AML-193 (cell line): ENCODE results near the gene RBP7.
"Not testable (repeated sequence)": the region's sequence is repeated elsewhere in the genome, so short reads cannot be mapped to it uniquely, and the experiment has no call there.

Source experiments
- DNase-seq, 2 experiments: peaks; one replicate each; lab custom pipeline; 2025; lab: John Stamatoyannopoulos, UW

Gene RBP7

DNA sequence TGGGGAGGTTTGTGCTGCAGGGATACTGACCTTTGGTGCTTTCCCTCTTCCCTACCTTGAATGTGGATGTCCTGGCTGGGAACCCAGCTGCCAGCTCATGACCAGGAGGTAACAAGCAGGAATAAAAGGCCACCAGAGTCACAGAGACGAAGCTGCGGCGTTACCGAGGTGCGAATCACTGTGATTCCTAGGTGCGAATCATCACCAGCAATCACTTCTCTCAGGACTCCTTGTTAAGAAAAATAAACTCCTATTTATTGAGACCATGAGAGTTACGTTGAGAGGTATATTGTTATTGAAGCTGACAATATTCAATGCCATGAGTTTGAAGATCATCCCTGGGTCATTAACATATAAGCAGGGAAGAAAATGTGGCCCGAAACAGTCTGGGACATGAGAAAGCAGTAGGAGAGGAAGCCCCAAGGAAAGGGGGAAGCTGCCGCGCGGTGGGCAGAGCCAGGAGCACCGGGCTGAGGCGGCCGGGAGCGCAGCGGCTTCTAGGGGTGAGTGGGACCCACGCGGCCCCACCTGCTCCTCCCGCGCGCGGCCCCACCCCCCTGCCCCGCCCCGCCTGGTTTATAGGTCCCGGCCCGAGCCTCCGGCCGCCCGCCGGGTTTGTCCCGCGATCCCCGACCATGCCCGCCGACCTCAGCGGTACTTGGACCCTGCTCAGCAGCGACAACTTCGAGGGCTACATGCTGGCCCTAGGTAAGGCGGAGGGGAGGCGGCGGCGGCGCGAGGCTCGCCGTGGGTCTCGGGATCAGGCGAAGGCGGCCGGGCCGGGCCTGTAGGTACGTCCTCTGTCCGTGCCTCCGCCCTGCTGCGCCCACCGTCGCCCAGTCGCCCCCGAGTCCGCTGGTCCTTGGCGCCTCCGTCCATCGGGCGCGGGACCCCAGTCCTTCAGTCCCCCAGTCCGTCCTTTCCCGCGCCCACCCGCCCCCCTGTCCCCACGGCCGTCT is at the start of gene RBP7:
Gene RBP7 (plus strand): TSS at position 605 of the 959 bp plus-strand sequence. CDS start 31 bp downstream, at position 636.
- no peak for DNase-seq

DNA sequence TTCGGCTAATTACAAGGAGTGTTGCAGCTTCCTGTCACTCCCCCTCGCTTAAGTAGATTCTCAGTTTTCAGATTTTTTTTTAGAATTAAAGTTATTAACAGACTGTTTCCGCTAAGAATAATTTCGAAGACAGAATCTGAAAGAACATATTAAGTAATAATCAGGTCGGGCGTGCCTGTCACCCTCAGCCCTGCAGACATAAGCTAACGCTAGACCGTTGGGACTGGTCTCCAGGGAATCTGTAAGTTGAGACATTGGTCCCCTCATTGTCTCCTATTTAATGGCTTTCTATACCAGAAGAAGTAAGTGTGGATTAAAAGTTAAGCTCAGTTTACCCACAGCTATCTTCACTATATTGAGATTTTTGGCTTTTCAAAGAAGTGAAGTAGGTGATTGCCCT is 39.3 kb upstream of the RBP7 start:
- no peak for DNase-seq

DNA sequence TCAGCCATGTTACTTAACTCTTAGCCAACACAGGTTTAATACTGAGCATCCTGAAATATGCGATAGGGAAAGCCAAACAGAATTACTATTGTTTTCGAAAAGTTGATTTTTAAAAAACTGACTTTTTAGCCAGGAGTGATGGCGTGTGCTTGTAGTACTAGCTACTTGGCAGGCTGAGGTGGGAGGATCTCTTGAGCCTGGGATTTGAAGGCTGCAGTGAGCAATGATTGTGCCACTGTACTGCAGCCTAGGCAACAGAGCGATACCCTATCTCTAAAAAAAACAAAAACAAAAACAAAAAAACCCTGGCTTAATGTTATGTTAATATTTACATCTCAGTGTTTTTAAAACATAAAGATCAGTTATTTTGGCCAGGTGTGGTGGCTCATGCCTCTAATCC is 37.0 kb upstream of the RBP7 start:
- DNase-seq = no peak

DNA sequence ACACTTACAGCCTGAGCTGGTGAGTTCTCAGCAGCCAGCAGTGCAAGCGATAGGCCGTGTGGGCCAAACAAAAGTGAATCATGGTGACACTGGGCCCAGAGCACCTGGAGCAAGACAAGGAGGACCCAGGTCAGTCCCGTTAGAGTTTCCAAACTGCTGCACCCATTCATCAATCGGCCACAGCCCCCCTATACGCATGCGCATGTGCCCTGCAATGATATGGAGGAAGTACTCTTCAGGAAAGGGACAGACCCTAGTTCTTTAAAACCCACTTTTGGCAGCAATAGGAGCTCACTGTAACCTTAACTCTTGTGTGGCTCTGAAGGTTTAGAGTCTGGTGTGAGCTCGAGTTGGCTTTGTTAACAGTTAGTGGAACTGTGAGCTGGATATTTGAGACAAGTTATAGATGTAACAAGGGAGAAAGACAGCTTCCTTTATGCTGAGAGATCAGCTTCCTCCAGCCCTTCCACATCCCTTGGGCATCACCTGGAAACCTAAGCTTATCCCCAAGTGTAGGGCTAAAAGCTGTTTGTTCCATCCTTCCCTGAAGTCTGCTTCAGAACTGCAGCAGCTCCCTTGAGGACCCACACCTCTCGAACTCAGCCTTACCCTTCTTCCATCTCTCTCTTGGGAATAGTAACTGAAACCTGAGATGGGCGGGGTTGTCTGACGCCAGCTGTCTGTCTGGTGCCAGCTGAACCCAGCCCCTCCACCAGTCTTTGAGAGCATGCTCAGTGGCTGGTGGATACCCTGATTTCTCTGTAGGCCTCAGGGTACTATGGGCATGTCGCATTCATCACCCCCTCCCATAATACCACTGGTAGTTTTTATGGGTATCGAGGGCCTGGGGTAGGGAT is 36.1 kb upstream of the RBP7 start:
- DNase-seq = no peak

DNA sequence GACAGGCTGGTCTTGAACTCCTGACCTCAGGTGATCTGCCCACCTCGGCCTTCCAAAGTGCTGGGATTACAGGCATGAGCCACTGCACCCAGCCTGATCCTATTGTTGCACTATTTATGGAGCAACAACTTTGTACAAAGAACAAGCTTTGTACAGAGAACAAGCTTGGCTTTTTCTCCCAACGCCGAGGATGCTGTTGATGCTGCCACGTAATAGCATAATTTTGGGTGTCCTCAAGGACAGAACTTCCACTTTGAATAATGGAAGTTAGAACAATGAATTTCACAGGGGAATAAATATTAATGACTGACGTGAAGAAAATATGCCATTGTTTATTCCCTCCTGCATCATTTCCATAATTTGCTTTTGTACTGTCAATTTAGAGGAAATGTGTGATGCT is 12.8 kb upstream of the RBP7 start:
- DNase-seq = no peak

DNA sequence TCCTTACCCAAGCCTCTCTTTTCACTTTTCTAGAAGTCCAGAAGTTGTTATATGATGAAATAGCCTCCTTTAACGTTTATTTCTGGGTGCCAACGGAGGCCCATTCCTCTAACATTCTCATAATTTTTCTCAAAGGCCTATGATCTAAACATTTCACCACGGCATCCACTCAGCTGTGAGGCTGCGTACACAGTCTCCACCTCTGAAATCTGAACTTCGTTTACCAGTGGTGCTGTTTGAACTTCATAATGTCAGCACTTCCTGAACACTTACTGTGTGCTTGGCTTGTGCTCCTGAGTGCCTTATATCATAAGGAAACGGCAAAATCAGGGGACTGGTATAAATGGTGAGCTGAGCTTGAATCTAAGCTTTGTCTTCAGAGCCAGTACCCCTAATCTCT is 12.0 kb upstream of the RBP7 start:
- no peak for DNase-seq

DNA sequence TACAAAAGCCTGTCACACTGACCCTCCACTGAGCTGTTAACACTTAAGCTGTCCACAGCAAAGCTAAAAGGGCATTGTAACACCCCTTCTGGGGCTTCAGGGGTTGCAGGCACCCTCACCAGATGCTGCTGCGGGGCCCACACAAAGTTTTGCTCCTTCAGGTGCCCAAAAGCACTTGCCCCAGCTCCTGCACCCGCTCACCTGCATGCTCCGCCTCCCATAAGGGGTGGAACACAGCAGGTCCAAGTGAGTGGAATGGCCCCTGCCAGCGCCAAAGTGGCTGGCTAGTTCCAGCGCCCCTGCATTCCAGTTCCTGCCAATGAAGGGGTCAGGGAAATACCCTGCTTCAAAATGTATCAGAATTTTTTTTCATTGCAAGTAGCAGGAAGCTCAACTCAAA is 7.3 kb upstream of the RBP7 start:
- no peak for DNase-seq

DNA sequence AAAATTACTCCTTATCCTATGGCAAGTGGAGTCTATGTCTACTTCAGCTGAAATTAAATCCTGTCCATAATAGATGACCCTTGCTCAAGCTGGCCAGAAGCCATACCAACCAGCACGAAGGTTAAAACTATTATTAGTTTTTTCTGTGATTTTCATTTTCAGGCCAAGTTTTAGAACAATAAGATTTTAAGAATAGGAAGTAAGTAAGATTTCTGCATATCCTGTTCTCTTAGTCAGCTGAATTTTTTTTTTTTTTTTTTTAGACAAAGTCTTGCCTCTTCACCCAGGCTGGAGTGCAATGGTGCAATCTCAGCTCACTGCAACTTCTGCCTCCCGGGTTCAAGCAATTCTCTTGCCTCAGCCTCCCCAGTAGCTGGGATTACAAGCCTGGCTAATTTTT is 6.1 kb upstream of the RBP7 start:
- peak; percentile 46 to 56 for DNase-seq

DNA sequence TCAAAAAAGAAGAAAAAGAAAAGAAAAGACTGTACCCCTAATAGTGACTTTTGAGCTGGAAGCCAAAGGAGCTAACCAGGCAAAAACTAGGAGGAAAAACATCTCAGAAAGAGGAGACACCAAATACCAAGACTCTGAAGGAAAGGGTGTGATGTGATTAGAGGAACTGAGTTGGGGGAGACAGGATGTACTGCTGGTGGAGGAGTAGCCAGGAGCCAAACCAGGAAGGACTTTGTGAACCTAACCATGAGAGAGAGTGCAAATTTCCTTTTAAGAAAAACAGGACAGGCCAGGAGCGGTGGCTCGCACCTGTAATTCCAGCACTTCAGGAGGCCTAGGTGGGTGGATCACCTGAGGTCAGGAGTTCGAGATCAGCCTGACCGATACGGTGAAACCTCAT is 4.1 kb upstream of the RBP7 start:
- DNase-seq = no peak

DNA sequence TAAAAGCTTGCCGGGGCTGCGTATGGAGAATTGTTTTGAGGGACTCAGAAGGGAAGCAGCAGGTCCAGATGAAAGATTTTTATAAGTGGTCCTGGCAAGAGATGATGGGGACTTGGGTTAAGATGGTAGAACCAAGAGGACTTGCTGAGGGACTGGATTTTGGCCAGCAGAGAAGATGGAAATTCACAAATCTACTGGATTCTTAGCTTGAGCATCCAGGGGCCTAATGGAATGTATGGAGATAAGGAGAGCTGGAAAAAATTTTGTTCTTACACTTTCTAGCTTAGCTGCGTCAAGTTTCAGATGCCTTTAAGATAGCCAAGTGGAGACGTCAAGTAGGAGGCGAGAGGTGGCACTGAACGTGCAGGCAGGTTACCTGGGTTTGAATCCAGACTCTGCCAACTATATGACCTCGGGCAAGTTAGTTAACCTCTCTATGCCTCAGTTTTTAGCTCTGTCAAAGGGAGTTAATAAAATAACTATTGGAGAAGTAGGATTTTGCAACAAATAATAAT is 3.4 kb upstream of the RBP7 start:
- DNase-seq = no peak

DNA sequence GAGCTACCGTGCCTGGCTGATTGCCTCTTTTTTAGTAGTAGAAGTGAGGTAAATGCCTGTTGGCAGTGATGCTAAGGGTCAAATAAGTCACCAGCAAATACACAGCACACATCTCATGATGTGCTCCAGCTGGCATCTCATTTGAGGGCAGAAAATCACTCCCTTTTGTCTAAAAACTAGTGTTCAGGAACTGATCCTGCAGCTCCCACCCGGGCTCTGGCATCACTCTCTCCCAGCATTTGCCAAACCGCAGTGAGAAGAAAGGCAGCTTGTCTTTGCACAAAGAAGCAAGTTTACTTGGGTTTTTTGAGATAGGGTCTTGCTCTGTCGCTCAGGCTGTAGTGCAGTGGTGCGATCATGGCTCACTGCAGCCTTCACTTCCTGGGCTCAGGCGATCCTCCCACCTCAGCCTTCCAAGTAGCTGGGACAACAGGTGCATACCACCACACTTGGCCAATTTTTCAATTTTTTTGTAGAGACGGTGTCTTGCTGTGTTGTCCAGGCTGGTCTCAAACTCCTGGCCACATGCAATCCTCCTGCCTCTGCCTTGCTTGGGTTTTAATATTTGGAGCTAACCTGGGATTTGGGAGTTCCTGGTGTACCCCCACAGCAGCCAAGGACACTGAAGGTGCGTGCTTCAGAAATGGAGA is 4.1 kb downstream of the RBP7 start:
- DNase-seq = no peak

DNA sequence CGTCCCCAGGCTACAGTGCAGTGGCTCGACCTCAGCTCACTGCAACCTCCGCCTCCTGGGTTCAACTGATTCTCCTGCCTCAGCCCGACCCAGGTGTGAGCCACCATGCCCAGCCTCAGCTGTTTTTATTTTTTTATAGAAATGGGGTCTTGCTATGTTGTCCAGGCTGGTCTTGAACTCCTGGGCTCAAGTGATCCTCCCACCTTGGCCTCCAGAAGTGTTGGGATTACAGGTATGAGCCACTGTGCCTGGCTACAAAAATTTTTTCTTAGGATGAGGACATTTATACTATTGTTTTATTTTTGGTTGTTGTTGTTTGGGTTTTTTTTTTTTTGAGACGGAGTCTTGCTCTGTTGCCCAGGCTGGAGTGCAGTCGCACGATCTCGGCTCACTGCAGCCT is 8.2 kb downstream of the RBP7 start:
- not testable (repeated sequence) for DNase-seq

DNA sequence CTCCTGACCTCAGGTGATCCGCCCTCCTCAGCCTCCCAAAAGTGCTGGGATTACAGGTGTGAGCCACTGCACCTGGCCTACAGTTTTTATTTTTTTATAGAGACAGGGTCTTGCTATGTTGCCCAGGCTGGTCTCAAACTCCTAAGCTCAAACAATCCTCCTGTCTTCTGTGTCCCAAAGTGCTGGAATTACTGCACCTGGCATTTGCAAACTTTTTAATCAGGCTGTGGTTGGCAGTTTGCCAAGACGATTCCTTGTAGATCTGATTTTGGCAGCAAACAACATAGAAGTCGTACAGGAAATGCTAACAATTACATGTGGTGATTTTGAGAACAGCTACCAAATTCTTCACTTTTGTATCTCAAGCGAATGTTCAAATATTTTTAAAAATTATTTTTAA is 10.1 kb downstream of the RBP7 start:
- no peak for DNase-seq

DNA sequence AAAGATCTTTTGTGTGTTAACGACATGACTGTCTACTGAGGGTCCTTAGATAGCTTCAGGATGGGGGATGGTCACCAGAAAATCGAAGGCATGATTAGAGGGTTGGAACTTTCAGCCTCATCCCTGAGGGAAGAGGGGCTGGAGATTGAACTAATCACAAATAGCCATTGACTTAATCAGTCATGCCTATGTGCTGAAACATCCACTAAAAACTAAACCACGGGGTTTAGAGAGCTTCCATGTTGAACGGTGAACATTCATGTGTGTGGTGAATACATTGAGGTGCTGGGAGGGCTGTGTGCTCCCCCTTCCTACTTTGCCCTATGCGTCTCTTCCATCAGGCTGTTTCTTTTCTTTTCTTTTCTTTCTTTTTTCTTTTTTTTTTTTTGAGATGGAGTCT is 17.0 kb downstream of the RBP7 start:
- DNase-seq = no peak

DNA sequence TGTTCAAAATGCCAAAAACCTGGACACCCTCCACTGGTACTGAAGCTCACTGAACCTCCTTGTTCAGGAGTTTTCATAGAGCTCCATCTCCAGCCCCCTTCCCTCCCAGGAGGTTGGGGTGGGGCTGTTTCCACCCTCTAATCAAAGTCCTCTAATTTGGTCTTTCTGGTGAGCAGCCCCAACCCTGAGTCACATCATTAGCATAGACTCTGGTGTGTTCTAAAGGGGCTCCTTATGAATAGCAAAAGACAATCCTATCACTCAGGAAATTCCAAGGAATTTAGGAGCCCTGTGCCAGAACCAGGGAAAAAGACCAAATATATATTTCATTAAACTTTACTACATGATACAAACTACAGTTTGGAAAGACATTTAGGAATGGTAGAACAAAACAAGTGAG is 22.5 kb downstream of the RBP7 start:
- no peak for DNase-seq

DNA sequence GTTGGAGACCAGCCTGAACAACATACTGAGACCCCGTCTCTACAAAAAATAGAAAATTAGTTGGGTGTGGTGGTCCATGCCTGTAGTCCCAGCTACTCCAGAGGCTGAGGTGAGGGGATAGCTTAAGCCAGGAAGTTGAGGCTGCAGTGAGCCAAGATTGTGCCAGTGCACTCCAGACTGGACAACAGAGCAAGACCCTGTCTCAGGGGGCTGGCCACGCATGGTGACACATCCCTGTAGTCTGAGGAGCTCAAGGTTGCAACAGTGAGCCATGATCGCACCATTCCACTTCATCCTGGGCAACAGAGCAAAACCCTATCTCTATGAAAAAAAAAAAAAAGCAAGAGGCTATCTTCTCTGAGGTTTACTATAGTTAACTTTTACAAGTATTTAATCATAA is 23.1 kb downstream of the RBP7 start:
- DNase-seq = no peak

DNA sequence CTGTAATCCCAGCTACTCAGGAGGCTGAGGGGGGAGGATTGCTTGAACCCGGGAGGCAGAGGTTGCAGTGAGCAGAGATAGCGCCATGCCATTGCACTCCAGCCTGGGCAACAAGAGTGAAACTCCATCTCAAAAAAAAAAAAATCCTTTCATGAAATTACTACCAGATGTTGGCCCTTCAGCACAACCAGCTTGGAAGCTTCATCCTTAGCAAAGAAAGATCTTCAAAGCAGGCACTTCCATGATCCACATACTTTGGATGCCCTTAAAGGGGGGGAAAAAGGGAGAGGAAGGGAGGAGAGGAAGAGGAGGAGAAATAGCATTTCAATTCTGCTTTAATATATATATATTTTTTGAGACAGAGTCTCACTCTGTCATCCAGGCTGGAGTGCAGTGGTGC is 23.6 kb downstream of the RBP7 start:
- not testable (repeated sequence) for DNase-seq

DNA sequence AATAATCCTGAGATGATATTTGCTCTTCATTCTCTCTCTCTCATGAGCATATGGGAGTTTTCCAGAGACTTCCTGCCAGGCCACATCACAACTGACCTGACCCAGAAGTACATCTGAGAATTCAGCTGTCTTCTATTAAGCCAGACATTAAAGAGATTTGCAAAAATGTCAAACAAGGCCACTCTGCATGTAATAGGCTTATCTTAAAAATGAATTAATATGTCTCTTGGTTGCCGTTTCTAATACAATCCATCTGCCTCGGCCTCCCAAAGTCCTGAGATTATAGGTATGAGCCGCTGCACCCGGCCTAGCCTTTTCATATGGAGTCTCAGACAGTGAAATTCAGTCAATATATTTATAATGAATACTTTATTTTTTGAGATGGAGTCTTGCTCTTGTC is 25.0 kb downstream of the RBP7 start:
- not testable (repeated sequence) for DNase-seq

DNA sequence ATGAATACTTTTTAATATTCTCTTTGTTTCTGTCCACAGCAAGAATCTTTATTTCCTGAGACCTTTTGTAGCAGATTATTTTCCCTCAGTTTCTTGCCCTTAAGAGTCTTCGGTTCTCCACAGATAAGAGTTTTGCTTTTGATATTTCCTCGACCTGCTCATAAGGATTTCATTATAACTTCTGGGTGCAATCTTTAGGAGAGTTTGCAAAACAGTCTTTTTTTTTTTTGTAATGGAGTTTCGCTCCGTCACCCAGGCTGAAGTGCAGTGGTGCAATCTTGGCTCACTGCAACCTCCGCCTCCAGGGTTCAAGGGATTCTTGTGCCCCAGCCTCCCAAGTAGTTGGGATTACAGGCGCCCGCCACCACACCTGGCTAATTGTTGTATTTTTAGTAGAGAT is 25.6 kb downstream of the RBP7 start:
- DNase-seq = no peak

DNA sequence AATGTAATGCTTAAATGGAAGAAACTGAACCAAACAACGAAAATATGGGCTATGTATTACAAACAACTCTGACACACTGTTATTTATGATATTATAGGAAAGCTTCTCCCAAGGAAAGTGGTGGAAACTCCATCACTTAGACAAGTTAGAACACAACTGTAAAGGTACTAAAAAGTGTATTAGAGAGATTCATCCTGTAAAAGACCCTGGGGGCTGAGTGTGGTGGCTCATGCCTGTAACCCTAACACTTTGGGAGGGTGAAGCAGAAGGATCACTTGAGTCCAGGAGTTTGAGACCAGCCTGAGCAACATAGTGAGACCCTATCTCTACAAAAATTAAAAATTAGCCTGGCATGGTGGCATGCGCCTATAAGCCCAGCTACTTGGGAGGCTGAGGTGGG is 28.3 kb downstream of the RBP7 start:
- no peak for DNase-seq

DNA sequence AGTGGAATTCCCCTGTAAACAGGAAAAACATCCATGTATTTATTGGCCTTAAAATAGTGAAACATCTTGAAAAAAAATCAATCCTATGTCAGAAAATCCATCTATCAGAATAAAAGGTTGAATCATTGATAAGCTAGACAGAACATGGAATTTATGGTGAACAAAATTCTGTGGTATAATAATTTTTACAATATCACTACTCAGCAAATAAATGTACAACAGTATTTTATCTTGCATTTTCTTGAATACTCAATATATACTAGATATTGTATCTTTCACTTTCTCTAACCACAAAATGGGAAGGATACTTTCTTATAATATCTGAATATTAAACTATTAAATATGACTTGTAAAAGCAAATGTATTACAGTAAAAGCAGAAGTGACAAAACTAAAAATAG is 30.0 kb downstream of the RBP7 start:
- no peak for DNase-seq

DNA sequence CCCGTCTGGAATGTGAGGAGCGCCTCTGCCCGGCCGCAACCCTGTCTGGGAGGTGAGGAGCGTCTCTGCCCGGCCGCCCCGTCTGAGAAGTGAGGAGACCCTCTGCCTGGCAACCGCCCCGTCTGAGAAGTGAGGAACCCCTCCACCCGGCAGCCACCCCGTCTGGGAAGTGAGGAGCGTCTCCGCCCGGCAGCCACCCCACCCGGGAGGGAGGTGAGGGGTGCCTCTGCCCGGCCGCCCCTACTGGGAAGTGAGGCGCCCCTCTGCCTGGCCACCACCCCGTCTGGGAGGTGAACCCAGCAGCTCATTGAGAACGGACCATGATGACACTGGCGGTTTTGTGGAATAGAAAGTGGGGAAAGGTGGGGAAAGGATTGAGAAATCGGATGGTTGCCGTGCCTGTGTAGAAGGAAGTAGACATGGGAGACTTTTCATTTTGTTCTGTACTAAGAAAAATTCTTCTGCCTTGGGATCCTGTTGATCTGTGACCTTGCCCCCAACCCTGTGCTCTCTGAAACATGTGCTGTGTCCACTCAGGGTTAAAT is 32.0 kb downstream of the RBP7 start:
- DNase-seq = not testable (repeated sequence)
